Stimulated activated CD4-positive, alpha-beta T cell treated with anti-CD3 and anti-CD28 coated beads, Interleukin-4, amount 100 ng/mL, for 4 hours (primary cell): ENCODE measurements around the gene TMSB10.
"Not testable (repeated sequence)": the region's sequence is repeated elsewhere in the genome, so short reads cannot be mapped to it uniquely, and the experiment has no call there.

ENCODE experiments used
- DNase-seq, 2 experiments: peaks; one replicate each; pipeline ENCODE4 v3.0.0-alpha.2; 2020

TMSB10 gene

DNA sequence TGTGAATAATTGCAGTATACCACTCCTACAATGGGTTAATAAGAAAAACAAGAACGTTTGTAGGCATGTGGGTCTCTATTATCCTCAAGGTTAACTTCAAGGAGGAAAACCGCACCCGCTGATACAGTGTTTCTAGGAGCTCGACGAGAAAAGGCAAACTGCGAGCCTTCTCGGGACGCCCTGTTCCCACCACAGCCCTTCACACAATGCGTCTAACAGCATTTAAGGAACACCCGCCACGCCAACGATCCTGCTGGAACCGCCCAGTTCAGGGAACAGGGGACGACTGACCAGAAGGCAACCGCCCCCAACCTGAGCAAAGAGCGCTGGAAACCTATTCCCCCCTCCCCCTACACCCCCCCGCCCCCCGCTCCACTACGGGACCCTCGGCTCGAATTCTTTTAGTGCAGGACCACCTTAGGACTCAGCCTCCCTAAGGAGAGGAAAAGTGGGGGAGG, 710 bp upstream of the TMSB10 start:
- DNase-seq, result no peak

DNA sequence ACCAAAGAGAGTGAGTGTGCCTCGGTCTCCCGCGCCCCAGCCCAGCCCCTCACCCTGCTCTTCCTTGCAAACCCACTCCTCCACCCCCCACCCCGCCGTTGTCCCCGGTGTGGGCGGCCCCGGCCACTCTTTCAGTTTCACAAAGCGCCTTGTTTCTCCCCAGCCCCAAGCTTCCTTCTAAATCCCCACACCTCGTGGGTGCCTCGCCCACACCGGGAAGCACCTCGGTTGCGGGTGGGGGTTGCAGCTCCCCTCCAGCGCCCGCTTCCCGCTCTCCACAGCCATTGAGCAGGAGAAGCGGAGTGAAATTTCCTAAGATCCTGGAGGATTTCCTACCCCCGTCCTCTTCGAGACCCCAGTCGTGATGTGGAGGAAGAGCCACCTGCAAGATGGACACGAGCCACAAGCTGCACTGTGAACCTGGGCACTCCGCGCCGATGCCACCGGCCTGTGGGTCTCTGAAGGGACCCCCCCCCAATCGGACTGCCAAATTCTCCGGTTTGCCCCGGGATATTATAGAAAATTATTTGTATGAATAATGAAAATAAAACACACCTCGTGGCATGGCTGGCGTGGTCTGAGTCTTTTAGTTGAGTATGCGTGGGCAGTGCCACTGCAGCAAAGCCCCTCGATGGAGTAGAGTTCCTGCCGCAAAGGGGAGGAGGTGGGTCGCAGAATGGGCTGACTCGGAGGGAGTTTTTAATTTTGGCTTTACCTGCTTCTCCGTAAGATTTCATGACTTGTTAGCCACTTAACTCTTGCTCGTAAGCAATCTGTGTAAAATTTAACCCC, 848 bp downstream of the TMSB10 start:
- DNase-seq, result peak; percentile 62 to 72

DNA sequence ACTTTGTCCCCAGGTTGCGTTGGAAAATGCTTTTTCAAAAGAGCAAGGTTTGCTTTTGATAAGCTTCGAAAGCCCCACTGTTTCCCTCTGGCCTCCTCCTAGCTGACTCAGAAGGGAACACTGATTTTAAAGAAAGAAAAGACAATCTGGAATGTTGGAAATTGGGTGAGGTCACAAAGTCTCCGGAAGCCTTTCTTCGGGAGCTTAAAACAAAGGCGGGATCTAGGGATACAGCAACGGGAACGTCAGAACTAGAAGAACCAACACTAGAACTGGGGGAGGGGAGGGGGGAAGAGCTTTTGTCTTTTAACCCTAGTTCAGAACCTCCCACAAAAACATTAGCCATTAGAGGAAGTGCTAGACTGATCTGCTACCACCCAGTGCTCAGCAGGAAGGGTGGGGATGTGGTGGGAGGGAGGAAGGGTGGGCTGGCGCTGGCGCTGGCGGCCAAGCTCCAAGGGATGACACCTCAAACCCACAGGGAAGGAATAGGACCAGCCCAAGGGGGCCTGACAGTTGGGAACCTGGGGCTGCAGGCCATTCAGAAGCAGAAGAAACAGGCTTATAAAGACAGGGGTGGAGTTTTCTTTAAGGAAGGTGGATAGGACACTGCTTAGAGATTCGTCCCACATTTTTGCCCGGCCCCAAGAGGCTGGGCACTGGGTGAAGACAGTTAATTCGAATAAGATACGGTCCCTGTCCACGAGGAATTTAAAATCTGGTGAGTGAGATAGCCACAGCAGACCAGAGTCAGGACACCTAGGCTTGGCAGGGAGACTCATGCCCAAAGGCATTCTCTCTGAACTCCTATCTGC, 1.7 kb downstream of the TMSB10 start:
- DNase-seq, result peak; percentile 15 to 49

DNA sequence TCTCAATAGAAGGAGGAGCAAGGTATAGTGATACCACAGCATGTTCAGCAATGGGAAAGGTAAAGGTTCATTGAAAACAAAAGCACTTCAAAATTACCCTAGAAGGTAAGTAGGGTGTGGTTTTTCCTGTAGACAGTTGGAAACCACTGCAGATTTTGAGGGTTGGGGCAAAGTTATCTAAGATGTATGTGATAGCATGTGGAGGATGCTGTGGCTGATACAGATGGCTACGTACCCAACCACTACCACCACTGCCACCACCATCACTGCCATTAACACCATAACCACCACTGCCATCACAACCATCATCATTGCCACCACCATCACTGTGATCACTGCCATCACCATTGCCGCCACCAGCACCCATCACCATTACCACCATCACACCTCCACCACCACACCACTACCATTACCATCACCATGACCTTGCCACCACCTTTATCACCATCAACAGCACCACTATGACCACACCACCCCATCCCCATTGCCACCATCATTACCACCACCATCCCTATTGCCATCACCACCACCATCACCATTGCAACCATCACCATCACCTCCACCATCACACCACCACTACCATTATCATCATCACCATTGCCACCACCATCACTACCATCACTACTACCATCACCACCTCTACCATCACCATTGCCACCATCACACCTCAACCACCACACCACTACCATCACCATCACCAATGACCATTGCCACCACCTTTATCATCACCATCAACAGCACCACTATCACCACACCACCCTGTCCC, 3.7 kb downstream of the TMSB10 start:
- DNase-seq, result no peak

DNA sequence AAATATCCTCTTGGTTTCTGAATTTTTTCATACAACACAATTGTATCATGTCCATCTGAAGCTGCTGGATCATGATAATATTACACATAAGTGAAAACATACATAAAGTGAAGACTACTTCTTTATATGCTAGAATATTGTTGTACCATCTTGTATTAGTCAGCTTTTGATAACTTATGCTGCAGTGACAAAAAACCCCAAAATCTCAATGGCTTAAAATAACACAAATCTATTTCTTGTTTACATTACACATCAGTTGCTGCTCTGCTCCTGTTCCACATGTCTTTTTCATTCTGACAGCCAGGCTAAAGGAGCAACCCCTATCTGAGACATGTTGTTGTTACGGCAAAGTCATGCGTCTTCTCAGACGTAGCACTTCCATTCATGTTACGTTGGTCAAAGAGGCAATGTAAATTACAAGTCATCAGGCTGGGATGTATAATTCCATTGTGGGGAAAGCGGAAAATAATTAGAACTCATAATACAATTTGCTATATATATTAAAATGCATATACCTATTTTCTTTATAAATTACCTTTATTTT, 5.8 kb downstream of the TMSB10 start:
- no peak for DNase-seq

DNA sequence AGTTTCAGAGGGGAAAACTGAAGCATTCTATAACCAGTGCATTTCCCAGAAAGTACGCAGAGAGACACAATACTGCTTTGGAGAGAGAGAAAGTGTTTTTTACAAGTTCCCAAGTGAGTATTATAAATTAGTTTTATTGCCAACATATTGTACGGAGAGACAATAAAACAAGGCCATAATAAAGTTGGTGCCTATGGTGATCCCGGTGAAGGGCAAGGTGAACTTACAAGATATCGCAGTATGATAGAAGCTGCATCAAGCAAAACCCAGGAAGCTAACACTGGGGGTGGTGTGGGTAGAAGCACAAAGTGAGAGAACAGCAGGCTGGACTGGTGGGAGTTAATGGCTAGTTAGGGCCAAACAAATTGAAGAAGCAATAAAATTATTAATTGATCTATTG, 7.5 kb downstream of the TMSB10 start:
- no peak for DNase-seq

DNA sequence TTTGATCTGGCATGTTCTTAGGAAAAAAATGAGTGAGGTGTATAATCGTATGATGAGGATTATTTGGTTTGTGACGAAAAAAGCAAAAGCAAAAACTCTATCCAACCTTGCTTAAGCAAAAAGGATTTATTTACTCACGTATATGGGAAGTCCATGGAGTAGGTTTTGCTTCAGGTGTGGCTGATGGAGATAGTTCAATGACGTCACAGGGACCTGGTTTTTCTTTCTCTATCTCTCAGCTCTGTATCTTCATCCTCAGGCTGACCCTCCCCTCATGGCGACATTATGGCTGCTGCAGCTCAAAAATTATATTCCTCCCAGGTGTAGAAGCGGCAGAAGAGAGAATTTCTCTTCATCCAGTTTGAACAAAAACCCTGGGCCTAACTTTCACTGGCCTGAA, 8.9 kb downstream of the TMSB10 start:
- DNase-seq, result no peak

DNA sequence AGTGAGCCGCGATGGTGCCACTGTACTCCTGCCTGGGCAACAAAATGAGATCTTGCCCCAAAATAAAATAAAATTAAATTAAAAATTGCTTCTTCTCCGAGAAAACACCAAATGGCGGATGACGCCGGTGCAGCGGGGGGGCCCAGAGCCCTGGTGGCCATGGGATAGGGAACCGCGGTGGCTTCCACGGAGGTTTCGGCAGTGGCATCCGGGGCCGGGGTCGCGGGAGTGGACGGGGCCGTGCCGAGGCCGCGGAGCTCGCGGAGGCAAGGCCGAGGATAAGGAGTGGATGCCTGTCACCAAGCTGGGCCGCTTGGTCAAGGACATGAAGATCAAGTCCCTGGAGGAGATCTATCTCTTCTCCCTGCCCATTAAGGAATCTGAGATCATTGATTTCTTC, 10.2 kb downstream of the TMSB10 start:
- not testable (repeated sequence) for DNase-seq

DNA sequence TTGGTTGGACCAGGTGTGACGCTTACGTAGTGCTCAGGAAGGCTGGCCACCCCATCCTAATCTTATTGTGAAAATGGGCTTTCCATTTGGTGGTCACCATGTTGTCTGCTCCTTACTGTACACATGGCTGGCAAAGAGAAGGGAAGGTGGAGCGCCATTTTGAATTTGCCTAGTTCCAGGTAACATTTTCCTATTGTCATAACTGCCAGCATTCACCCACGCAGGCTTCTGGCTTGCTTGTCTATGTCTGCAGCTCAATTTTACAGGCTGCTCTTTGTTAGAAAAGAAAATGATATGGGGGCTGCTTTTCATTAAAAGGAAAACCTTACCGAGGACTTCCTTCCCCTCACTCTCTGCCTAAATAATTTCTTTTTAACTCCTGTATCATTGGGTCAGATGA, 12.4 kb downstream of the TMSB10 start:
- not testable (repeated sequence) for DNase-seq

DNA sequence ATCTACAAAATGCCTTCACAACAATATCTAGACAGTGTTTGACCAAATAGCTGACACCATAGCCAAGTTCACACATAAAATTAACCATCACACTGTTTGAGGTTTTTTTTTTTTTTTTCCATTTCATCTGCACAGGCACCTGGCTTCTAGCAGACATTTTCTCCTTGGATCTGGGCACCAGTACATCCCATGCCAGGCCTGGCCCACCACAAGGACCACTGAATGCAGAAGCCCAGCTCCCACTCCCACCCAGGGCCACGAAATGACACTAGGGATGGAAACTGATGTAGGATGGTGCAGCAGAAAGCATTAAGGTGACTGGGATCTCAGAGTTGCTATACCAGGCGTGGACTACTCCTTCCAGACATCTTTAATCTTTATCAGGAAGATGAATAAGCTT, 13.0 kb downstream of the TMSB10 start:
- no peak for DNase-seq

DNA sequence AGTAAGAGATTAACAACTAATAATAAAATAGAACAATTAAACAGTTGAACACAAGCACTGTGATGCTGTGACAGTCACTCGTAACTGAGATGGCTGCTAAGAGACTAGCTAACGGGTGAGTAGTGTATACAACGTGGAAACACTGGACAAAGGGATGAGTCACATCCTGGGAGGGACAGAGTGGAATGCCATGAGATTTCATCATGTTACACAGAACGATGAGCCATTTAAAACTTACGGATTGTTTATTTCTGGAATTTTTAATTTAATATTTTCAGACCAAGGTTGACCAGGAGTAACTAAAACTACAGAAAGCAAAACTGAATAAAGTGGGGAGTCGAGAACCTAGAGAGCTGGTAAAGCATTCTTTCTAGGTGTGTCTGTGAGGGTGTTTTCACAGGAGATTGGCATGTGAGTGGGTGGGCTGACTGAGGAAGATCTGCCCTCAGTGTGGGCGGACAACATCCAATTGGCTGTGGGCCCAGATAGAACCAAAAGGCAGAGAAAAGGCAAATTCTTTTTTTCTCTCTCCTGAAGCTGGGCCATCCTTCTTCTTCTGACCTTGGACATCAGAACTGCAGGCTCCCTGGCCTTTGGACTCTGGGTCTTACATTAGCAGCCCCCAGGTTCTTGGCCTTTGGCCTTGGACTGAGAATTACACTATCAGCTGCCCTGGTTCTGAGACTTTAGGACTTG, 14.6 kb downstream of the TMSB10 start:
- peak; percentile 31 to 76 for DNase-seq

DNA sequence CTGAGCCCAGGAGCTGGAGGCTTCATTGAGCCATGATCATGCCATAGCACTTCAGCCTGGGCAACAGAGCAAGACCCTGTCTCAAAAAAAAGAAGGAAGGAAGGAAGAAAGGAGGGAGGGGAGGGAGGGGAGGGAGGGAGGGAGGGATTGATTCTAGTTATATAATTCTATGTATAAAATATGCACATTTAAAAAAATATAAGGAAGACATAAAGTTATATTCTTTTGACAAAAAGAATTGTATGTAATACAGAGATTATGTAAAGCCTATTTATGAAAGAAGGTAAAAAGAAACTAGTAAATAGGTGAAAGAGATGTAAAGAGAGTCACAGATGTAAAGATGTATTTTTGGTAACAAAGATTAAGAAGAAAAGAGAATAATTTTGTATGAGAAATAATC, 17.6 kb downstream of the TMSB10 start:
- DNase-seq, result no peak

DNA sequence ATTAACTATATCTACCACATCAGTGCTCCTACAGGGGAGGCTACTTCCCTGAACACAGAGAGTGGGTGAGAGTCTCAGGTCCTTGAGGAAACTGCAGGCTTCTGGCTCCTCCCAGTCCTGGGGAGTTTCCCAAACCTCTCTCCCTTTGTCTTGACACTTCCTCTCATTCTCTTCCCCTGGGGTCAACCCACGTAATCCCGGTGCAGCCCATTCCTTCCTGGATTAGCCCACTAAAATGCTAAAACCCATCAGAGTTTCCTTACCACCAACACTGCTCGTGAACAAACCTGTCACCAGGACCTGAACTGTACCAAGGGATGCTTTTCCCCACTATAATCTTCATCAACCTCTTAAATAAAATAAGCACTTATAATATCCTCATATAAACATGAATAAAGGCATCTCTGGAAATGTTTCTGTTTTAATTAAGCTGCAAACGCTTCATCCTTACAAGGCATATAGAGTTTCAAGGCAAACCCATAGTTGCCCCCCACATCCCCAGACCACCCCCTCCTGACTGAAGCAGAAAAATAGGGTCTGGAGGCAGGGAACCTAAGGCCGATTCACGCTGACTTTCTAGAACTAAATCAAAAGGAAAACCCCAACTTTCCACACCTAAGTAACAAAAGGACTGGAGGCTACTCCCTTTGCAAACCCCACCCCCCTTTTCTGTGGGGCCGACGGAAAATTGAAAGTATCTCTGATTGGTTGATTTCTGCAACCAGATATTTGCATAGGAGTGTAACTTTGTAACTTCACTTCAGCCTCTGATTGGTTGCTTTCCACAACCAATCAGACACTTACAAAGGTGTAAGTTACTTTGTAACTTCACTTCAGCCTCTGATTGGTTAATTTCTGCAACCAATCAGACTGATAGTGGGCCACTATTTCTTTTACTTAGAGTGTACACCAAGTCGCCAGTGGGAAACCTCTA, 19.0 kb downstream of the TMSB10 start:
- DNase-seq, result peak in 1 of 2 experiments; percentile 61

DNA sequence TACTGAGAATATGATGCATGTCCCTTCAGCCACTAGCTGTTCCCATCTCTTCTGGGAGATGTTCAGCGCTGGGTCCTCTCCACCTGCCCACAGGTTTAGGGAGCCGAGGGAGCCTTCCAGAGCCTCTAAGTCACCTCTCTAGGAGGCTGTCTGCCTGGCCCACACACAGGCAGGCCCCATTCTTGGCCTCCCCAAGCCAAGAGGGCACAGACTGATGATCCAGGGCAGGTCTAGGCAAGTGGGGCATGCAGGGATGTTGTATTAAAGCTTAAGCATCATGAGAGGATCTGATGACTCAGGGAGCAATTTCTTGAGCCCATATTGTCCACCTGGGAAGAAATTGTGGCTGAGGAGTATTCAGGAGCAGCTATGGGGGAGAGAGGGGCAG, 19.9 kb downstream of the TMSB10 start:
- no peak for DNase-seq

DNA sequence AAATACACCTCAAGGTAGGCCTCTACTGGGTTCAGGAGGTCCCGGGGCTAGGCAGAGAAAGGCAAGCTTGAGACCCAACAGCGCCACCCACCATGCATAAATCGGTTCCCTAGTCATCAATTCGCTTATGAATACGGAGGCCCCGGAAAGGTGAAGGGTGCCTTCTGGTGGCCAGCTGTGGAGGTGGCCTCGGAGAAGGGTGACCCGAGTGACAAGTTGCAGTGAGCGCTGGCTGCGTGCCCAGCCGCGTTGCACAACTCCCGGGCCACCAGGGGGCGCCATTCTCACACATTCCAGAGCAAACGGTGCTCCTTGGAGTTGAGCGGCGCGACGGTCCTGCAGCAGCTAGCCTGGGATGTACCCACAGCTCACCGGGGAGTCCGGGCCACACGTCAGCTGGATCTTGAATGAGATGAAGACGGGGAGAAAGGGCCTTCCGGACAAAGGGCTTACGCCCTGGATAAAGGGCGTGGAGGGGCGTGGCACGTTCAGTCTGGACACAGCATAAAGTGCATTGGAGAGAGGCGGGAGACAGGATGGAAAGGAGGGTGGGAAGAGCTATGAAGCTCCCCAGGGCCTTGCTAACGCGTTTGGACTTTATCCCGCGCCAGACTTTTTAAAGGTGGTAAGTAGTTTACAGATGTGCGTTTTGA, 20.4 kb downstream of the TMSB10 start:
- peak; percentile 95 to 99 for DNase-seq

DNA sequence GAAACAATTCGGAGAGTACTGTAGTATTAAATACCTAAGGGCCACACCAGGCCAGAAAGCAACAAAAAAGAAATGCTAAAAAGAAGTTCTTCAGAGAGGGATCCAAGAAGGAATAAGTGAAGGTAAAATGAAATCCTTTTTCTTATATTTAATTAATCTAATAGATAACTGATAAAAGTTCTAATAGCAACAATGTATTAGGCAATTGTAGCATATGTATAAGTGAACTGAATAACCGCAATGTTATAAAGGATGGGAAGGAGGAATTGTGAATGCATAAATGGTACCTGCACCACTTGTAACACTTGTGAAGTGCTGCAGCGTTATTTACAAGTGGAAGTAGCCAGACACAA, 21.8 kb downstream of the TMSB10 start:
- no peak for DNase-seq

DNA sequence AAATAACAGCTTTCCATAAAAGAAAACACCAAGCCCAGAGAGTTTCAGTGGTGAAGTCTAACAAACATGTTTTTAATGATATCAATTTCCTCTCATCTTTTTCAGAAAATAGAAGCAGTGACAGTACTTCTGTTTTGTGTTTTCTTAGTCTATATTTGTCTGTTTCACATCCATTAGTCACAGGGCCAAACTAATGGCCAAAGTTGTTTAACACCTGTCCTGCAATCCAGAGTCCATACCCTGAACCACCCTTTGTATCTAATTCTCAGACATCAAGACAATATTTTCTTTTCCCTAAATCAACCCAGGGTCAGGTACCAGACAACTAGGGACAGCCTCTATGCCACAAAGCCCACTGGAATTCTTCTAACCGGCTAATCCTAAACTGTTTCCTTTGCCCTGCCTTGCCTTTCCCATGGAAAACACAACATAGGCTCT, 25.9 kb downstream of the TMSB10 start:
- no peak for DNase-seq

DNA sequence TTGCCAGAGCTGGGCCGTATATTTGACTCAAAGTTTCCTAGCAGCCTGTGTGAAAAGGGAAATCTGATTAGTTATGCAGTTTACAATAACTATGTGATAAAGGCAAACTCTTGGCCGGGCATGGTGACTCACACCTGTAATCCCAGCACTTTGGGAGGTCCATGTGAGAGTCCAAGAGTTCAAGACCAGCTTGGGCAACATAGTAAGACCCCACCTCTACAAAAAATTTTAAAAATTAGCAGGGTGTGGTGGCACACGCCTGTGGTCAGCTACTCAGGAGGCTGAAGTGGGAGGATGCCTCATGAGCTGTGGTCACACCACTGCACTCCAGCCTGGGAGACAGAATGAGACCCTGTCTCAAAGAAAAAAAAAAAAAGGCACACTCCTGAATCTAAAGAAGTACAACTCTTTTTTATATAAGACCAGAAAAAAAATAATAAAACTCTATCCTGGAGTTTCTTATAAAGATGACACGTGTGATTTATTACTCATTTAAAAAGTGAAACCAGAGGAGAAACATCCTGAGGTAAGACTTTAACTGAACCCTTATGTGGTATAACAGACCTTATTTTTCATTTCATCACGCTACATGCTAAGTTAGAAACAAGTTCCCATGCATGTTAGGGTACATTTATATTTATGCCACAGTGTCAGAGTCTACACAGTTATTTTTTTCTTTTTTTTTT, 32.9 kb downstream of the TMSB10 start:
- peak; percentile 35 to 76 for DNase-seq

DNA sequence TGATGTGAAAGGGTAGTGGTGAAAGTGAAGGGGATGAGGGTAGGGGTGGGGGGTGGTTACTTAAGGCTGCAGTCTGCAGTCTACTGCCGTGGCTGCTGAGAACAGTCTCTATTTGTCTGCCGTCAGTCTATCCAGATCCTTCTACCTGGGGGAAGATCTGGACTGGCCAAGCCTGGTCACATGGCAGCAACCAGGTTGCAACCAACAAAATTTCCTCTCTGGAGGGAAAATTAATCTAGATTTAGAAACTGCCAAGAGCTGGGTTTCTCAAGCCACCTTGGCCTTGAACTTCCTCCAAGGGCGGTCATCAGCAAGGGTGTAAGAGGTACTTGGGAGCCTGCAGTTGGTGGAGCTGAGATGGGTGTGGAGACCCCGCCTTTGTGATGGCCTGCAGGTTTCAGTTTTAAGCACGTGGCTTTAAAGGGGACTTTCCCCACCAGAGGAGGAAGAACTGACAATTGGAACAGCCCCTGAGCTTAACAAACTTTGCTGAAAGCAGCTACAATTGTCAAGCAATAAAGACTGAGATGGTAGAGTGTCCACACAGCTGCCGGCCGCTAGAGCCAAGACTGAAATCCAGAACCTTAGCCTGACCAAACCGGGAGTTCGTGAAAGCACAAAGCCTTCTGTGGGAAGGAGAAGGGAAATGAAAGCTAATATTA, 34.1 kb downstream of the TMSB10 start:
- DNase-seq, result peak; percentile 46 to 80

DNA sequence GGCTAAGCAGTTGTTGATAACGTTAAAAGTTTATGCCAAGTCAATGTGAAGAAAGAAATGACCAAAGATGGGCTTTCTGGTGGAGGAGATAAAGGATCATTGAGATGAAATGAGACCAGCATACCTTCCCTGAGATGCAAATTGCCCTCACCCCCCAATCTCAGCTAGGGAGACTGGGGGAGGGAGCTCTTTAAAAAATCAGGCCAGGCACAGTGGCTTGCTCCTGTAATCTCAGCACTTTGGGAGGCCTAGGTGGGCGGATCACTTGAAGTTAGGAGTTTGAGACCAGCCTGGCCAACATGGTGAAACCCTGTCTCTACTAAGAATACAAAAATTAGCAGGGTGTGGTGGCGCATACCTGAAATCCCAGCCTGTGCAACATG, 34.6 kb downstream of the TMSB10 start:
- DNase-seq, result no peak
